ENCODE measurements around the gene MAD1L1. TPM values are rescaled to one million over a fixed set of nuclear protein-coding genes. Genes with fewer than 3 reads are reported as not detected.

The MAD1L1 gene
- total RNA-seq, 2 experiments from 2014 or later, result 40.0 to 44.7 TPM

GRCh38 chr7:1986366-1987083, 246.2 kb downstream of the MAD1L1 start:
- Mint-ChIP-seq H3K27ac (peak overlapping the region; percentile 91), H3K9me3 (no peaks in the 10 kb centered on the region), H3K4me1 (ENCODE audit: low read depth) (peaks cover 25% of the 10 kb centered on the region), H3K36me3 (ENCODE audit: low read depth) (peaks cover 6% of the 10 kb centered on the region), H3K4me3 (peak overlapping the region; percentile 16), H3K27me3 (no peaks in the 10 kb centered on the region)
- TF ChIP-seq CTCF (IDR thresholded peaks at IDR 0.05), result no peak
- DNase-seq, result peak; percentile 75
- intact Hi-C loops (cut with micrococcal nuclease), result no loop called here
- peak; percentile 88 for ATAC-seq
- CTCF ChIA-PET, result interaction anchor here (1.1 to 1.4 kb wide), 2 partner anchors 10 to 11 kb away, joined by 3 to 4 read pairs; no protein-coding TSS in a partner anchor
- POLR2A ChIA-PET, result interaction anchor here (0.9 to 1.9 kb wide), 2 partner anchors 21 to 51 kb away, joined by 4 to 5 read pairs; no protein-coding TSS in a partner anchor

- intact Hi-C loops (cut with micrococcal nuclease), result no loop called here
Measured at GRCh38 chr7:1985936-1986335, 246.8 kb downstream of the MAD1L1 start.

GRCh38 chr7:1985042-1985441, 247.7 kb downstream of the MAD1L1 start:
- POLR2A ChIA-PET, result interaction anchor here (1.0 kb wide), 1 partner anchor 8 kb away, joined by 4 read pairs; no protein-coding TSS in a partner anchor
- H3K4me3 Mint-ChIP-seq, result no peak overlapping the region
- no peak overlapping the region for H3K27ac Mint-ChIP-seq
- intact Hi-C loops (cut with micrococcal nuclease), result no loop called here
- H3K27me3 Mint-ChIP-seq, result no peaks in the 10 kb centered on the region
- peaks cover 6% of the 10 kb centered on the region for H3K36me3 Mint-ChIP-seq (ENCODE audit: low read depth)
- no peaks in the 10 kb centered on the region for H3K9me3 Mint-ChIP-seq
- ATAC-seq (no peak), DNase-seq (no peak)
- CTCF ChIA-PET, result no interaction called here
- no peak for TF ChIP-seq CTCF (IDR thresholded peaks at IDR 0.05)
- peaks cover 25% of the 10 kb centered on the region for H3K4me1 Mint-ChIP-seq (ENCODE audit: low read depth)

More at GRCh38 chr7:1985936-1986335, 246.8 kb downstream of the MAD1L1 start:
- Mint-ChIP-seq H3K4me1 (ENCODE audit: low read depth) (peaks cover 25% of the 10 kb centered on the region), H3K27ac (peak overlapping the region; percentile 28), H3K9me3 (no peaks in the 10 kb centered on the region), H3K4me3 (no peak overlapping the region), H3K27me3 (no peaks in the 10 kb centered on the region), H3K36me3 (ENCODE audit: low read depth) (peaks cover 6% of the 10 kb centered on the region)
- no peak for DNase-seq
- no peak for TF ChIP-seq CTCF (IDR thresholded peaks at IDR 0.05)
- CTCF ChIA-PET, result interaction anchor here (1.4 kb wide), 1 partner anchor 10 kb away, joined by 4 read pairs; no protein-coding TSS in a partner anchor
- POLR2A ChIA-PET, result interaction anchor here (0.9 to 1.9 kb wide), 2 partner anchors 21 to 52 kb away, joined by 4 to 5 read pairs; no protein-coding TSS in a partner anchor
- no peak for ATAC-seq

- H3K27ac Mint-ChIP-seq, result no peak overlapping the region
- peaks cover 13% of the 10 kb centered on the region for H3K4me1 Mint-ChIP-seq (ENCODE audit: low read depth)
- POLR2A ChIA-PET, result no interaction called here
- H3K9me3 Mint-ChIP-seq, result no peaks in the 10 kb centered on the region
- no peak for DNase-seq
- H3K27me3 Mint-ChIP-seq, result no peaks in the 10 kb centered on the region
- CTCF ChIA-PET, result no interaction called here
- no peak for TF ChIP-seq CTCF (IDR thresholded peaks at IDR 0.05)
- intact Hi-C loops (cut with micrococcal nuclease), result no loop called here
- H3K4me3 Mint-ChIP-seq, result no peak overlapping the region
- no peak for ATAC-seq
- H3K36me3 Mint-ChIP-seq (ENCODE audit: low read depth), result peaks cover 9% of the 10 kb centered on the region
Measured at GRCh38 chr7:1981878-1982230, 250.9 kb downstream of the MAD1L1 start.

GRCh38 chr7:1981201-1981877, 251.4 kb downstream of the MAD1L1 start:
- TF ChIP-seq CTCF (IDR thresholded peaks at IDR 0.05), result no peak
- Mint-ChIP-seq H3K4me3 (no peak overlapping the region), H3K9me3 (no peaks in the 10 kb centered on the region), H3K4me1 (ENCODE audit: low read depth) (peaks cover 8% of the 10 kb centered on the region), H3K36me3 (ENCODE audit: low read depth) (peaks cover 8% of the 10 kb centered on the region), H3K27me3 (no peaks in the 10 kb centered on the region), H3K27ac (no peak overlapping the region)
- intact Hi-C loops (cut with micrococcal nuclease), result no loop called here
- no peak for DNase-seq
- ChIA-PET POLR2A (no interaction called here), CTCF (no interaction called here)
- ATAC-seq, result no peak

Measured in activated CD8-positive, alpha-beta T cell treated with anti-CD3 and anti-CD28 coated beads for 36 hours (primary cell).